Measurements from ENCODE around the gene CYTH1. TPM values are rescaled to one million over a fixed set of nuclear protein-coding genes. Genes with fewer than 3 reads are reported as not detected.

CYTH1 gene
- total and polyA plus RNA-seq, 4 donors = 15.4 to 32.1 (median 20.6) TPM

- no peaks in the 10 kb centered on the region for H3K9me3 ChIP-seq (ENCODE audit: control insufficient read depth in 4 of 4, low read length in 3 of 4)
- H3K4me3 ChIP-seq (ENCODE audit: low read depth in 1 of 3, low read length in 3 of 3) = no peak overlapping the region
- no peak overlapping the region for H3K9ac ChIP-seq (ENCODE audit: low read depth in 1 of 2, low read length in 2 of 2)
- peak overlapping the region in 1 of 2 donors; percentile 44 for H3K27ac ChIP-seq (ENCODE audit: low read depth in 1 of 2, low read length in 2 of 2)
- no peaks in the 10 kb centered on the region for H3K27me3 ChIP-seq (ENCODE audit: control insufficient read depth in 4 of 4, insufficient read depth in 4 of 4, low read length in 3 of 4)
- H3K4me1 ChIP-seq (ENCODE audit: control insufficient read depth in 4 of 4, insufficient read depth in 4 of 4, low read length in 3 of 4) = no peaks in the 10 kb centered on the region
- 96% methylated on average over 18 of the region's 18 CpGs for WGBS
- H3K36me3 ChIP-seq (ENCODE audit: control insufficient read depth in 4 of 4, insufficient read depth in 3 of 4, low read depth in 1 of 4, low read length in 3 of 4) = peaks cover 31 to 84% (median 66%) of the 10 kb centered on the region in 4 donors
- DNase-seq (ENCODE audit: low spot score) = no peak
- no peak for TF ChIP-seq SP1 (IDR thresholded peaks at IDR 0.05)
- TF ChIP-seq FOXA2 (IDR thresholded peaks at IDR 0.05) = no peak
- no peak for TF ChIP-seq TAF1 (conservative IDR thresholded peaks at IDR 0.05)
- TF ChIP-seq RAD21 (IDR thresholded peaks at IDR 0.05) = no peak
- TF ChIP-seq HNF4A (conservative IDR thresholded peaks at IDR 0.05) = no peak
- no peak for TF ChIP-seq HNF4G (IDR thresholded peaks at IDR 0.05)
- no peak for TF ChIP-seq MAX (IDR thresholded peaks at IDR 0.05)
- TF ChIP-seq, protein P1, sequence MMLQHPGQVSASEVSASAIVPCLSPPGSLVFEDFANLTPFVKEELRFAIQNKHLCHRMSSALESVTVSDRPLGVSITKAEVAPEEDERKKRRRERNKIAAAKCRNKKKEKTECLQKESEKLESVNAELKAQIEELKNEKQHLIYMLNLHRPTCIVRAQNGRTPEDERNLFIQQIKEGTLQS (IDR thresholded peaks at IDR 0.05) = no peak
- no peak for TF ChIP-seq CTCF (IDR thresholded peaks at IDR 0.05; ENCODE audit: low read depth, low read length, missing input control)
- TF ChIP-seq, protein P2, sequence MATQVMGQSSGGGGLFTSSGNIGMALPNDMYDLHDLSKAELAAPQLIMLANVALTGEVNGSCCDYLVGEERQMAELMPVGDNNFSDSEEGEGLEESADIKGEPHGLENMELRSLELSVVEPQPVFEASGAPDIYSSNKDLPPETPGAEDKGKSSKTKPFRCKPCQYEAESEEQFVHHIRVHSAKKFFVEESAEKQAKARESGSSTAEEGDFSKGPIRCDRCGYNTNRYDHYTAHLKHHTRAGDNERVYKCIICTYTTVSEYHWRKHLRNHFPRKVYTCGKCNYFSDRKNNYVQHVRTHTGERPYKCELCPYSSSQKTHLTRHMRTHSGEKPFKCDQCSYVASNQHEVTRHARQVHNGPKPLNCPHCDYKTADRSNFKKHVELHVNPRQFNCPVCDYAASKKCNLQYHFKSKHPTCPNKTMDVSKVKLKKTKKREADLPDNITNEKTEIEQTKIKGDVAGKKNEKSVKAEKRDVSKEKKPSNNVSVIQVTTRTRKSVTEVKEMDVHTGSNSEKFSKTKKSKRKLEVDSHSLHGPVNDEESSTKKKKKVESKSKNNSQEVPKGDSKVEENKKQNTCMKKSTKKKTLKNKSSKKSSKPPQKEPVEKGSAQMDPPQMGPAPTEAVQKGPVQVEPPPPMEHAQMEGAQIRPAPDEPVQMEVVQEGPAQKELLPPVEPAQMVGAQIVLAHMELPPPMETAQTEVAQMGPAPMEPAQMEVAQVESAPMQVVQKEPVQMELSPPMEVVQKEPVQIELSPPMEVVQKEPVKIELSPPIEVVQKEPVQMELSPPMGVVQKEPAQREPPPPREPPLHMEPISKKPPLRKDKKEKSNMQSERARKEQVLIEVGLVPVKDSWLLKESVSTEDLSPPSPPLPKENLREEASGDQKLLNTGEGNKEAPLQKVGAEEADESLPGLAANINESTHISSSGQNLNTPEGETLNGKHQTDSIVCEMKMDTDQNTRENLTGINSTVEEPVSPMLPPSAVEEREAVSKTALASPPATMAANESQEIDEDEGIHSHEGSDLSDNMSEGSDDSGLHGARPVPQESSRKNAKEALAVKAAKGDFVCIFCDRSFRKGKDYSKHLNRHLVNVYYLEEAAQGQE (IDR thresholded peaks at IDR 0.05) = no peak
- TF ChIP-seq GABPA (IDR thresholded peaks at IDR 0.05 in 1 of 2, conservative IDR thresholded peaks at IDR 0.05 in 1 of 2) = no peak
- TF ChIP-seq EGR1 (IDR thresholded peaks at IDR 0.05; ENCODE audit: low read depth in 2 of 2) = no peak
- TF ChIP-seq YY1 (IDR thresholded peaks at IDR 0.05) = no peak
- TF ChIP-seq, protein P3, sequence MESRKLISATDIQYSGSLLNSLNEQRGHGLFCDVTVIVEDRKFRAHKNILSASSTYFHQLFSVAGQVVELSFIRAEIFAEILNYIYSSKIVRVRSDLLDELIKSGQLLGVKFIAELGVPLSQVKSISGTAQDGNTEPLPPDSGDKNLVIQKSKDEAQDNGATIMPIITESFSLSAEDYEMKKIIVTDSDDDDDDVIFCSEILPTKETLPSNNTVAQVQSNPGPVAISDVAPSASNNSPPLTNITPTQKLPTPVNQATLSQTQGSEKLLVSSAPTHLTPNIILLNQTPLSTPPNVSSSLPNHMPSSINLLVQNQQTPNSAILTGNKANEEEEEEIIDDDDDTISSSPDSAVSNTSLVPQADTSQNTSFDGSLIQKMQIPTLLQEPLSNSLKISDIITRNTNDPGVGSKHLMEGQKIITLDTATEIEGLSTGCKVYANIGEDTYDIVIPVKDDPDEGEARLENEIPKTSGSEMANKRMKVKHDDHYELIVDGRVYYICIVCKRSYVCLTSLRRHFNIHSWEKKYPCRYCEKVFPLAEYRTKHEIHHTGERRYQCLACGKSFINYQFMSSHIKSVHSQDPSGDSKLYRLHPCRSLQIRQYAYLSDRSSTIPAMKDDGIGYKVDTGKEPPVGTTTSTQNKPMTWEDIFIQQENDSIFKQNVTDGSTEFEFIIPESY (IDR thresholded peaks at IDR 0.05) = no peak
- TF ChIP-seq FOXA1 (IDR thresholded peaks at IDR 0.05) = no peak
- TF ChIP-seq RXRA (IDR thresholded peaks at IDR 0.05) = no peak
- no peak for TF ChIP-seq JUND (IDR thresholded peaks at IDR 0.05)
Observed at GRCh38 chr17:78819806-78820792, 38.0 kb upstream of the CYTH1 start.
